Transverse colon (tissue), 4 donors: ENCODE results near the gene STAM2. TPM values are rescaled to one million over a fixed set of nuclear protein-coding genes. Genes with fewer than 3 reads are reported as not detected.
"Not testable (repeated sequence)": the region's sequence is repeated elsewhere in the genome, so short reads cannot be mapped to it uniquely, and the experiment has no call there.

Experiments
- DNase-seq: peaks from one replicate; pipeline ENCODE4 v3.0.0-alpha.2; 2019
- H3K27ac ChIP-seq, 4 donors: fragments of 200-600 bp; sonication (generic); 2 replicates each; pipeline ENCODE4 v1.5.1; 2016 to 2018; ENCODE audit warnings: inconsistent platforms in 4 of 4
- H3K27me3 ChIP-seq: fragments of 200-600 bp; sonication (generic); 2 replicates; pipeline ENCODE4 v1.5.1; 2017; ENCODE audit warnings: inconsistent platforms
- H3K36me3 ChIP-seq, 4 donors: fragments of 200-600 bp; sonication (generic); 2 replicates each; pipeline ENCODE4 v1.5.1; 2017 to 2019; ENCODE audit warnings: inconsistent platforms in 4 of 4
- H3K4me1 ChIP-seq, 4 donors: fragments of 200-600 bp; sonication (generic); 2 replicates each; pipeline ENCODE4 v1.5.1; 2017 to 2020; ENCODE audit warnings: inconsistent platforms in 4 of 4
- H3K4me3 ChIP-seq, 4 donors: fragments of 200-600 bp; sonication (generic); 1 replicate in 1 of 4; 2 replicates in 3 of 4; pipeline versions ENCODE4 v1.5.1 to v1.6.1; 2017 to 2019; ENCODE audit warnings: inconsistent platforms in 4 of 4
- H3K9me3 ChIP-seq, 2 donors: fragments of 200-600 bp; sonication (generic); 2 replicates each; pipeline ENCODE4 v1.5.1; 2017 to 2019; ENCODE audit warnings: inconsistent platforms in 2 of 2
- CTCF ChIP-seq, 5 experiments: fragments of 200-600 bp in 3 of 5; fragments of 450-650 bp in 2 of 5; sonication (generic) in 3 of 5; IDR thresholded peaks; 1 replicate in 2 of 5; 2 replicates in 3 of 5; pipeline ENCODE4 v1.5.1; 2016 to 2017; ENCODE audit warnings: antibody characterized with exemption in 5 of 5, inconsistent platforms in 3 of 5, mild to moderate bottlenecking in 2 of 5, moderate library complexity in 1 of 5
- EP300 ChIP-seq: sonication (generic); formaldehyde crosslinking; IDR thresholded peaks from one replicate; pipeline ENCODE4 v1.6.1; 2017; ENCODE audit warnings: antibody characterized with exemption, low read depth
- POLR2A ChIP-seq: fragments of 450-650 bp; IDR thresholded peaks from one replicate; pipeline ENCODE4 v1.6.1; 2016; ENCODE audit warnings: antibody characterized with exemption, mild to moderate bottlenecking, moderate library complexity
- POLR2AphosphoS5 ChIP-seq, 3 donors: sonication (generic); formaldehyde crosslinking; IDR thresholded peaks; one replicate each; pipeline ENCODE4 v1.6.1; 2016; ENCODE audit warnings: antibody characterized with exemption in 3 of 3
- WGBS, 2 donors: methylation state at CpG; one replicate each; pipeline ENCODE4 v1.1.5; 2018; ENCODE audit warnings: low coverage in 1 of 2; 5-methylcytosine and 5-hydroxymethylcytosine counted together
- in situ Hi-C, 4 donors: fragments of 200-750 bp; cut with MboI; loops; one replicate each; pipeline versions ENCODE4 v1.15.0 to v1.15.1; 2017; ENCODE audit warnings: low sequenced_read_pairs in 3 of 4, low pct_ligation_motif_present in 1 of 4, low pct_unique_long_range_greater_than_20kb in 1 of 4
- intact Hi-C: fragments of 100-400 bp; cut with DNase I; formaldehyde crosslinking; loops from one replicate; pipeline ENCODE4 v1.15.1; 2023; ENCODE audit warnings: low total_unique reads
- total RNA-seq, 4 donors: library from RNA; depleted of rRNA; stranded (reverse); fragments of >200 nt; gene quantifications; one replicate each; pipeline ENCODE4 v1.1.0, GENCODE V29; 2016

STAM2 gene
- total RNA-seq, 4 donors from 2014 or later, result 17.1 to 57.2 (median 38.1) TPM

GRCh38 chr2:152114366-152114765 lies 61.2 kb downstream of the STAM2 start:
- H3K36me3 ChIP-seq, result peaks cover 0 to 7% (median 0%) of the 10 kb centered on the region in 4 donors
- TF ChIP-seq POLR2AphosphoS5 (IDR thresholded peaks at IDR 0.05) (no peak), EP300 (no peak), POLR2A (no peak), CTCF (IDR thresholded peaks at IDR 0.05) (no peak)
- in situ Hi-C loops, result no loop called here
- no peaks in the 10 kb centered on the region for H3K9me3 ChIP-seq
- H3K4me1 ChIP-seq, result no peaks in the 10 kb centered on the region
- no peaks in the 10 kb centered on the region for H3K27me3 ChIP-seq
- no peak overlapping the region for H3K4me3 ChIP-seq
- intact Hi-C loops, result no loop called here
- WGBS, 2 donors, result 92 to 95% methylated on average over 3 of the region's 3 CpGs
- no peak overlapping the region for H3K27ac ChIP-seq
- DNase-seq, result no peak

GRCh38 chr2:152107140-152107539 lies 68.4 kb downstream of the STAM2 start:
- in situ Hi-C loops, H3K27ac ChIP-seq, H3K9me3 ChIP-seq, H3K4me3 ChIP-seq, DNase-seq, H3K27me3 ChIP-seq, intact Hi-C loops, H3K4me1 ChIP-seq, H3K36me3 ChIP-seq: not testable (repeated sequence)
- 90 to 92% methylated on average over 13 of the region's 13 CpGs for WGBS, 2 donors

DNA sequence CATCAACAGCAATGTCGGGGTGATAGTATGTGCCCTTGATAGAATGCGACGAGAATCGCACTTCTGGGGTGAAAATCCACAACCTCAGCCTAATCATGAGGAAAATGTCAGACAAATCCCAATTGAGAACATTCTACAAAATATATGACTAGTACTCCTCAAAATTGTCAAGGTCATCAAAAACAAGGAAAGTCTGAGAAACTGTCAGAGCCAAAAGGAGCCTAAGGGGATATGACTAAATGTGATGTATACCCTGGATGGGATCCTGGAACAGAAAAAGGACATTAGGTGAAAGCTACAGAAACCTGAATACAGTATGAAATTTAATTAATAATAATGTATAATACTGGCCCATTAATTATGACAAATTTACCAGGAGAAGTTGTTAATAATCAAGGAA lies 69.1 kb downstream of the STAM2 start:
- Histone ChIP-seq H3K9me3 (no peaks in the 10 kb centered on the region), H3K4me1 (no peaks in the 10 kb centered on the region), H3K27ac (no peak overlapping the region), H3K27me3 (peaks cover 17% of the 10 kb centered on the region), H3K36me3 (no peaks in the 10 kb centered on the region), H3K4me3 (no peak overlapping the region)
- WGBS, 2 donors, result 82 to 91% methylated on average over 2 to 4 of the region's 4 CpGs
- DNase-seq, result no peak
- TF ChIP-seq EP300, result no peak
- no peak for TF ChIP-seq POLR2A
- no peak for TF ChIP-seq POLR2AphosphoS5 (IDR thresholded peaks at IDR 0.05)
- no peak for TF ChIP-seq CTCF (IDR thresholded peaks at IDR 0.05)
- in situ Hi-C loops, result no loop called here
- intact Hi-C loops, result no loop called here

DNA sequence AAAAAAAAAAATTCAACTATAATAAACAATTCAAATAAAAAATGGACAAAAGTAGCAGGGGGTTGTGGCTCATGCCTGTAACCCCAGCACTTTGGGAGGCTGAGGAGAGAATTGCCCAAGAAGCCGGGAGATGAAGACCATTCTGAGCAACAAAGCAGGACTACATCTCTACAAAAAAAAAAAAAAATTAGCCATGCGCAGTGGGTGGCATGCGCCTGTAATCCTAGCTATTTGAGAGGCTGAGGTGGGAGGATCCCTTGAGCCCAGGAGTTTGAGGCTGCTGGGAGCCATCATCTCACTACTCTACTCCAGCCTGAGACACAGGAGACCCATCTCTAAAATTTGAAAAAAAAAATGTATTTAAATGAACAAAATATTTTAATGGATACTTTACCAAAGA lies 72.3 kb downstream of the STAM2 start:
- intact Hi-C loops, result no loop called here
- H3K27me3 ChIP-seq, result peaks cover 49% of the 10 kb centered on the region

More for the DNA sequence above, 72.3 kb downstream of the STAM2 start:
- 100% methylated on average over 3 of the region's 3 CpGs for WGBS, 2 donors
- Histone ChIP-seq H3K4me3 (no peak overlapping the region), H3K9me3 (no peaks in the 10 kb centered on the region), H3K36me3 (no peaks in the 10 kb centered on the region), H3K27ac (no peak overlapping the region), H3K4me1 (peaks cover 11 to 15% (median 12%) of the 10 kb centered on the region in 4 donors)
- no peak for DNase-seq
- in situ Hi-C loops, result no loop called here
- TF ChIP-seq POLR2A, result no peak
- TF ChIP-seq EP300, result no peak
- TF ChIP-seq POLR2AphosphoS5 (IDR thresholded peaks at IDR 0.05), result no peak
- no peak for TF ChIP-seq CTCF (IDR thresholded peaks at IDR 0.05)
